ENCODE results near the gene ASTN2.

The ASTN2 gene

GRCh38 chr9:116504893-116505480 is 909.9 kb downstream of the ASTN2 start:
- DNase-seq (ENCODE audit: low spot score): no peak

GRCh38 chr9:116504081-116504480 is 910.8 kb downstream of the ASTN2 start:
- DNase-seq (ENCODE audit: low spot score): no peak

GRCh38 chr9:116502746-116503145 is 912.1 kb downstream of the ASTN2 start:
- DNase-seq (ENCODE audit: low spot score): no peak

GRCh38 chr9:116501871-116502270 is 913.0 kb downstream of the ASTN2 start:
- DNase-seq (ENCODE audit: low spot score): no peak

- peak; percentile 71 for DNase-seq (ENCODE audit: low spot score)
Observed at GRCh38 chr9:116499986-116500871, 914.6 kb downstream of the ASTN2 start.

- no peak for DNase-seq (ENCODE audit: low spot score)
Observed at GRCh38 chr9:116499434-116499833, 915.4 kb downstream of the ASTN2 start.

- no peak for DNase-seq (ENCODE audit: low spot score)
Observed at GRCh38 chr9:116497095-116497890, 917.6 kb downstream of the ASTN2 start.

- DNase-seq (ENCODE audit: low spot score): no peak
Observed at GRCh38 chr9:116496167-116496566, 918.7 kb downstream of the ASTN2 start.

GRCh38 chr9:116495725-116496124 is 919.1 kb downstream of the ASTN2 start:
- DNase-seq (ENCODE audit: low spot score): no peak

GRCh38 chr9:116494815-116495634 is 919.8 kb downstream of the ASTN2 start:
- no peak for DNase-seq (ENCODE audit: low spot score)

- DNase-seq (ENCODE audit: low spot score): peak; percentile 40
Observed at GRCh38 chr9:116493183-116493860, 921.5 kb downstream of the ASTN2 start.

- DNase-seq (ENCODE audit: low spot score): no peak
Observed at GRCh38 chr9:116491659-116492058, 923.2 kb downstream of the ASTN2 start.

- DNase-seq (ENCODE audit: low spot score): no peak
Observed at GRCh38 chr9:116491219-116491618, 923.6 kb downstream of the ASTN2 start.

GRCh38 chr9:116490321-116490720 is 924.5 kb downstream of the ASTN2 start:
- DNase-seq (ENCODE audit: low spot score): no peak

GRCh38 chr9:116488373-116488772 is 926.5 kb downstream of the ASTN2 start:
- DNase-seq (ENCODE audit: low spot score): no peak

GRCh38 chr9:116484492-116485061 is 930.3 kb downstream of the ASTN2 start:
- no peak for DNase-seq (ENCODE audit: low spot score)

GRCh38 chr9:116483622-116484491 is 931.0 kb downstream of the ASTN2 start:
- no peak for DNase-seq (ENCODE audit: low spot score)

GRCh38 chr9:116482740-116483139 is 932.1 kb downstream of the ASTN2 start:
- DNase-seq (ENCODE audit: low spot score): no peak

GRCh38 chr9:116480700-116481099 is 934.2 kb downstream of the ASTN2 start:
- no peak for DNase-seq (ENCODE audit: low spot score)

GRCh38 chr9:116479967-116480366 is 934.9 kb downstream of the ASTN2 start:
- DNase-seq (ENCODE audit: low spot score): no peak
